ENCODE data around the gene ADISSP. TPM values are rescaled to one million over a fixed set of nuclear protein-coding genes. Genes with fewer than 3 reads are reported as not detected.

The ADISSP gene
- total RNA-seq, 1 donor from 2014 or later, result 18.0 TPM

- Mint-ChIP-seq H3K27me3 (ENCODE audit: unreplicated experiment) (peaks cover 3% of the 10 kb centered on the region), H3K4me1 (ENCODE audit: unreplicated experiment) (no peaks in the 10 kb centered on the region), H3K9me3 (ENCODE audit: unreplicated experiment) (no peaks in the 10 kb centered on the region), H3K4me3 (ENCODE audit: unreplicated experiment) (no peak overlapping the region), H3K27ac (ENCODE audit: unreplicated experiment) (no peak overlapping the region), H3K36me3 (ENCODE audit: low read depth, unreplicated experiment) (no peaks in the 10 kb centered on the region)
- DNase-seq (ENCODE audit: low spot score), result no peak
- no peak for TF ChIP-seq CTCF (IDR thresholded peaks at IDR 0.05; ENCODE audit: unreplicated experiment)
Measured at GRCh38 chr20:3705970-3706739, 61.4 kb downstream of the ADISSP start.

GRCh38 chr20:3705491-3705969 is 62.0 kb downstream of the ADISSP start:
- Mint-ChIP-seq H3K36me3 (ENCODE audit: low read depth, unreplicated experiment) (no peaks in the 10 kb centered on the region), H3K4me1 (ENCODE audit: unreplicated experiment) (no peaks in the 10 kb centered on the region), H3K9me3 (ENCODE audit: unreplicated experiment) (no peaks in the 10 kb centered on the region), H3K27ac (ENCODE audit: unreplicated experiment) (no peak overlapping the region), H3K4me3 (ENCODE audit: unreplicated experiment) (no peak overlapping the region), H3K27me3 (ENCODE audit: unreplicated experiment) (peaks cover 3% of the 10 kb centered on the region)
- no peak for DNase-seq (ENCODE audit: low spot score)
- TF ChIP-seq CTCF (IDR thresholded peaks at IDR 0.05; ENCODE audit: unreplicated experiment), result no peak

DNA sequence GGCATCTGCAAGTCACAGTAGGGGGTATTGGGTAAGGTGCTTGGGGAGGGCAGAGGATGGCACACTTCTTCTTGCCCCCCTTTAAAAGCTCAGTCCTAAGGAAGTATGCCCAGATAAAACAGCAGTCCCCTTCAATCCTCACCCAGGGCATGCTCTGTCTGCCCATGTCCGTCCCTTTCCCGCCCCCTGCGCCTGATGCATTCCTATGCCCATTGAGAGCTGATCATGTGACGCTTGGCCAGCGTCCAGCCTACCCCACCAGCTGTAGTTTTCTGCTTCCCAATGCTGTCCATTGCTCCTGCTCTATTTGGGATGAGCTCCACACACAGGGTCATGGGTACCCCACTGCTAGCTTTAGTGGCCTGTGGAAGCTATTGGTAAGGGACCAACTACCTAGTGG is 63.5 kb downstream of the ADISSP start:
- H3K27me3 Mint-ChIP-seq (ENCODE audit: unreplicated experiment), result peaks cover 3% of the 10 kb centered on the region
- H3K36me3 Mint-ChIP-seq (ENCODE audit: low read depth, unreplicated experiment), result no peaks in the 10 kb centered on the region
- H3K4me1 Mint-ChIP-seq (ENCODE audit: unreplicated experiment), result no peaks in the 10 kb centered on the region
- no peak overlapping the region for H3K27ac Mint-ChIP-seq (ENCODE audit: unreplicated experiment)
- TF ChIP-seq CTCF (IDR thresholded peaks at IDR 0.05; ENCODE audit: unreplicated experiment), result no peak
- no peaks in the 10 kb centered on the region for H3K9me3 Mint-ChIP-seq (ENCODE audit: unreplicated experiment)
- no peak overlapping the region for H3K4me3 Mint-ChIP-seq (ENCODE audit: unreplicated experiment)
- DNase-seq (ENCODE audit: low spot score), result no peak

Other genes starting within 250 kb of the ADISSP start
- not detected for gene GFRA4, start 104.4 kb downstream of the ADISSP start, total RNA-seq (ENCODE audit: unreplicated experiment)
- 0.23 TPM for gene ADAM33, start 85.7 kb downstream of the ADISSP start, total RNA-seq (ENCODE audit: unreplicated experiment)
- gene SIGLEC1, start 55.2 kb downstream of the ADISSP start, total RNA-seq (ENCODE audit: unreplicated experiment), result not detected
- 12.7 TPM for gene HSPA12B, start 35.1 kb downstream of the ADISSP start, total RNA-seq (ENCODE audit: unreplicated experiment)
- 0.23 TPM for gene SPEF1, start 13.7 kb upstream of the ADISSP start, total RNA-seq (ENCODE audit: unreplicated experiment)
- gene CENPB, start 19.0 kb upstream of the ADISSP start, total RNA-seq (ENCODE audit: unreplicated experiment), result 57.9 TPM
- 10.4 TPM for gene CDC25B, start 28.6 kb upstream of the ADISSP start, total RNA-seq (ENCODE audit: unreplicated experiment)
- gene AP5S1, start 52.8 kb upstream of the ADISSP start, total RNA-seq (ENCODE audit: unreplicated experiment), result 9.9 TPM
- gene MAVS, start 79.1 kb upstream of the ADISSP start, total RNA-seq (ENCODE audit: unreplicated experiment), result 111 TPM
- 53.7 TPM for gene PANK2, start 121.6 kb upstream of the ADISSP start, total RNA-seq (ENCODE audit: unreplicated experiment)
- 19.8 TPM for gene RNF24, start 247.8 kb upstream of the ADISSP start, total RNA-seq (ENCODE audit: unreplicated experiment)